Measurements from ENCODE around the gene SMCO1.
"Not testable (repeated sequence)": the region's sequence is repeated elsewhere in the genome, so short reads cannot be mapped to it uniquely, and the experiment has no call there.

Gene SMCO1

GRCh38 chr3:196519718-196520082 is 4.6 kb upstream of the SMCO1 start:
- DNase-seq, result no peak

- peak; percentile 40 for DNase-seq
Measured at GRCh38 chr3:196518966-196519717, 4.0 kb upstream of the SMCO1 start.

- DNase-seq, result no peak
Measured at GRCh38 chr3:196517919-196518318, 2.8 kb upstream of the SMCO1 start.

- no peak for DNase-seq
Measured at GRCh38 chr3:196517162-196517800, 2.1 kb upstream of the SMCO1 start.

DNA sequence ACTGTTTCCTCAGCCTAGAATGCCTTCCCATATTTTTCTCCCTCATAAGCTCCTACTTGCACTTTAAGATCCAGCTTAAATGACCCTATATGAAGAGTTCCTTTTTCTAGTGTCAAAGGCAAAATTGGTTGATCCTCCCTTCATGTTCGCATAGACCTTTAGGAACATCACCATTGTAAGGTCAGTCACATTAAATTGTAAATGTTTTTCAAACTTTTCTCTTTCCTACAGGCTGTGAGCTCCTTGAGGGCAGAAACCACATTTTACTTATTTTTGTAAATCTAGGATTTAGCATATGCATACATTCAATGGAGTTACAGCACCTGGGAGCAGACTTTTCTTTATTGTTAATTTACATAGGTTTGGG is 813 bp downstream of the SMCO1 start:
- DNase-seq, result no peak

DNA sequence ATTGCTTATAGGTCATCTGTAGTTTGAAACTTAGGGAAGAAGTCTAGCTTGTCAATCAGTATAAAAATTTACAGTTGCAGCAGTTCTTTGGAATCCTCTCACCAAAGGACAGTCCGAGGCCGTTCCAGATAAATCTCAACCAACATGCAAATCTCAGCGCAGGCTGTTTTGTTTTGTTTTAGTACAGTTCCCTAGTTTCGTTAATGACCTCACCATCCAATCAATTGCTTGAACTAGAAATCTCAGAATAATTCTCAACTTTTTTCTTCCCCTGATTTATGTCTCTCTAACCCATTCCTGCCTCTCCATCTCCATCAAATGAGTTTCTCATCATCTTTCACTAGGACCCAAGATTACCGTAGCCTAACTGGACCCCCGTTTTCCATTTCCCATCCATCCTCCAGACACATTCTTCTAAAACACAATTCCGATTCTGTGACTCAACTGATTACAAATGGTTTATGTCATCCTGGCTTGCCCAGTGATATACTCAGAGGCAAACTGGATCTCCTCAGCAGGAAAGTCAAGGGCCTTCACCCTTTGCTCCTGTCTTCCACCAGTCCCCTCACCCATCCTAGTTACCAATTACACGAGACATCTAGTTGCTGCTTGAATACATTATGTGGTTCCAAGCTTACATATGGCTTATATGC is 1.3 kb downstream of the SMCO1 start:
- no peak for DNase-seq

GRCh38 chr3:196511646-196512425 is 3.3 kb downstream of the SMCO1 start:
- DNase-seq, result not testable (repeated sequence)

- not testable (repeated sequence) for DNase-seq
Measured at GRCh38 chr3:196511108-196511507, 4.0 kb downstream of the SMCO1 start.

DNA sequence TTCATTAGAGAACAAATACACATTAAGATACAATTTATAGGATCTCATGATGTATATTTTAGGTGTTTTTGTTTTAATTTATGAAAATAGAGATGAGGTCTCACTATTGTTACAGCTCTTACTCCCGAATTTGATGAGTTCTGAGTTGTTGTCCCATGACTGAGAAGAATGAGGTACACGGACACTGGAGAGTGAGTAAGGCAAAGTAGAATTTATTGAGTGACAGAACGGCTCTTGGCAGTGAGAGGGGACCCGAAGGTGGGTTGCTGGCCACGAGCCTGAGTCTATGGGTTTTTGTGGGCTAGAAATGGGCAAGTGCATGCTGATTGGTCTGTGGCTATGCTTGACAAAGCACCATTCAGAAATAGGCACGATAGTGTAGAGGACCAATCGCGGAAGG is 8.5 kb downstream of the SMCO1 start:
- no peak for DNase-seq

DNA sequence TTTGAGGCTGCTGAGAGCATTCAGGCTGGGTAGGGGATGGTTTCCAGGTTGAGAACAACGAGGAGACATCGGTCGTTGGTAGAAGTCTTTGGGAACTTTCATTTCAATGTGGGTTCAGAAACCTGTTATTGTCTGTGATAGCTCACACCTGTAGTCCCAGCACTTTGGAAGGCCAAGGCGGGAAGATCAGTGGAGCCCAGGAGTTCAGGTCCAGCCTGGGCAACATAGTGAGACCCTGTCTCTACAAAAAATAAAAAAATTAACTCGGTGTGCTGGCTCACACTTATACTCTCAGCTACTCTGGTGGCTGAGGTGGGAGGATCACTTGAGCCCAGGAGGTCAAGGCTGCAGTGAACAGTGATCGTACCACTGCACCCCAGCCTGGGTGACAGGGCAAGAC is 10.6 kb downstream of the SMCO1 start:
- DNase-seq, result no peak

- DNase-seq, result not testable (repeated sequence)
Measured at GRCh38 chr3:196504077-196504398, 11.1 kb downstream of the SMCO1 start.

DNA sequence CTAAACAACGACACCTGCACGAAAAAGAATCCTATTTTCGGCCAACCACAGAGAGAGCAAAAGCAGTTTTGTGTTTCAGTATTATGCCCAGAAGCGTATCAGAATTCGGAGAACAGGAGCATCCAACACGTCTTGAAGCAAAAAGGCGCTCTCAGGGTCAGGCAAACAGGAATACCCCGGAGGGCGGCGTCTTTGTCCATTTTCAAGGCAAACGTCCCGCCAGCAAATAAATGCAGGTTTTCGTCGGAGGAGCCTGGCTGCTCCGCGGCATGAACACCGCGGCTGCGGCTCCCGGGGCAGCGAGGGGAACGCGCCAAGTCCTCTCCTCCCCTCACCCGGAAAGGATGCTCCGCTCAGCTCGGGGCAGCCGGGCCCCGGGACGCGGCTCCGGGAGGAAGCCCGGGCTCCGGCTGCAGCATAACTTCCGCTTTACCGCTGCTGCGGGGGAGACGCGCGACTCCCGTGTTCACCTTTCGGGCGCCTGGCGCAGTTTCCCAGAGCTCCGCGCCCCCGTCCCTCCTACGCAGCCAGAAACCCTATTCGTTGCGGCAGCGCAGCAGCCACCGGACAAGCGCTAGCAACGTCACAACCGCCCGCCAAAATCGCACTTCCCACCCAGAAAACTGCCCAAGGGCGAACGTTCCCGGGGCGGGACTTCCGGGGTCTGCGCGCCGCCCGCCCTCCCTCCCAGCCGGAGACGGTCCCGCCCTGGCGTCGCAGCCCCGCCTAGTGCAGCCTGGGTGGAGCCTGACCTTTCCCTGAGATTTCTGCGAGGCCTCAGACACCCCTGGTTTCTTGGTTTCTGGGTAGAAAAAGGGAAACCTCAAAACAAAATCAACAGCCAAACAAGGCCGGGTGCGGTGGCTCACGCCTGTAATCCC is 11.7 kb downstream of the SMCO1 start, which contains the start of gene RNF168:
TSS of gene RNF168 (minus strand) at position 573 of the 881 bp plus-strand sequence. CDS start 595 bp downstream, outside the sequence.
- peak; percentile 95 for DNase-seq

DNA sequence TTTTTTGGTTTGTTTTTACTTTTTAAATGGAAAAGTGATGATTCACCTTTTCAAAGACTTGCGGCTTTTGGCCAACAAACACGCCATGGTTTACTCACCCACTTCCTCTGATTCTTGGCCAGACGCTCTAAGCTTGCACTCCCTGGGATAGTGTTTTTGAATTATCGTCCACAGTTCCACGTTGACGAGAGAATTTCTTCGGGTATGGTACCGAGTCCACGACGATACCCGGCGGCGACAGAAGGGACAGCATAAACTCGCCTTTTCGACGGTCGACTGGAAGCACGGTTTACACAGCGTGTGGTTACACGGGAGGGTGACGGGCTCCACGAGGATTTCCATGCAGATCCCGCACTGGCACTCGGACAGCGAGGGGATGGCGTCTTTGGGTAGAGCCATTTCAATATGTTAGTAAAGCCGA is 12.4 kb downstream of the SMCO1 start:
- peak; percentile 68 for DNase-seq

GRCh38 chr3:196501316-196502044 is 13.7 kb downstream of the SMCO1 start:
- DNase-seq, result no peak

- DNase-seq, result no peak
Measured at GRCh38 chr3:196499807-196500524, 15.2 kb downstream of the SMCO1 start.

- DNase-seq, result no peak
Measured at GRCh38 chr3:196499061-196499460, 16.1 kb downstream of the SMCO1 start.

GRCh38 chr3:196498297-196498696 is 16.8 kb downstream of the SMCO1 start:
- no peak for DNase-seq

- DNase-seq, result no peak
Measured at GRCh38 chr3:196496183-196496582, 19.0 kb downstream of the SMCO1 start.

- no peak for DNase-seq
Measured at GRCh38 chr3:196493292-196493691, 21.9 kb downstream of the SMCO1 start.

DNA sequence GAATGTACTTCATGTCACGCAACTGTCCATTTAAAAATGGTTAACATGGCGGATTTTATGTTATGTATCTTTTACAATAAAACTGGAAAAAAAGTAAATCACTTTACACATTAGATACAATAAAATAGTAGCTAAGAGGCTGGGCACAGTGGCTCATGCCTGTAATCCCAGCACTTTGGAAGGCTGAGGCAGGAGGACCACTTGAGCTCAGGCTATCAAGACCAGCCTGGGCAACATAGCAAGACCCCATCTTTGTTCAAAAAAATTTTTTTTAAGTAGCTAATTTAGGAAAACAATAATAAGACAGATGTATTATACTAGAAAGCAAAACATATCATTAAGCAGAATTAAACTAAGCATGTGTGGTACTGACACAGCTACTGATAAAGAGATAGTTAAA is 23.1 kb downstream of the SMCO1 start:
- DNase-seq, result no peak

DNA sequence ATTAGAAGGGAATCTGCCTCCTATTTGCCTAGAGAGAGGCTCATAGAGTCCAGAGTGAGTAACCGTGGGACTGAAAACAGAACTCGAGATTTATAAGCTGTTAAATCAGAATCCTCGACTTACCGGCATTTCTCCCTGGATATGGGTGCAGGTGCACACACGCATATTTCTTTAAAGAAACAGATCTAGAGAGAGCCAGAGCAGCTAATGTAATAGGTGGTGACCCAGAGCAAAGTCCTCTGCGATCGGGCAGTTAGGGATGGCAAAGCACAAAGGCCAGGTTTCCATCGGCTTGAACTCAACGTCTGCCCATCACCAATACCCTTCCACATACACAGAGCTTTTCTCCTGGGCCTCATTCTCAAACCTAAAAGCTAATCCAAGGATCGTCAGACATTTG is 25.4 kb downstream of the SMCO1 start:
- no peak for DNase-seq

Measured in activated T-cell treated with anti-CD3 and anti-CD28 coated beads, Interleukin-2, amount 50 U/mL, for 1 hour (primary cell).